GM21381 (cell line): ENCODE results near the gene CTDSP1.
A peak's percentile ranks its signal among the peaks of the same experiment; 100 is the strongest.

ENCODE experiments used
- ATAC-seq: cut with Tn5 transposase; IDR thresholded peaks from one replicate; pipeline ENCODE4 v1.9.1; 2021; ENCODE audit warnings: mild to moderate bottlenecking, moderate library complexity; ENCODE audit not compliant: unreplicated experiment

Gene CTDSP1

GRCh38 chr2:218382785-218383184, 16.9 kb upstream of the CTDSP1 start:
- ATAC-seq: no peak

GRCh38 chr2:218383892-218384519, 15.7 kb upstream of the CTDSP1 start:
- ATAC-seq: no peak

- no peak for ATAC-seq
Measured at GRCh38 chr2:218384975-218385374, 14.7 kb upstream of the CTDSP1 start.

GRCh38 chr2:218386505-218387368, 12.9 kb upstream of the CTDSP1 start:
- ATAC-seq: no peak

- no peak for ATAC-seq
Measured at GRCh38 chr2:218387369-218388194, 12.1 kb upstream of the CTDSP1 start.

GRCh38 chr2:218389333-218390150, 10.1 kb upstream of the CTDSP1 start:
- ATAC-seq: no peak

GRCh38 chr2:218391202-218391601, 8.5 kb upstream of the CTDSP1 start:
- ATAC-seq: no peak

- ATAC-seq: no peak
Measured at GRCh38 chr2:218392459-218392858, 7.2 kb upstream of the CTDSP1 start.

- no peak for ATAC-seq
Measured at GRCh38 chr2:218392891-218393462, 6.7 kb upstream of the CTDSP1 start.

GRCh38 chr2:218393750-218394290, 5.8 kb upstream of the CTDSP1 start:
- no peak for ATAC-seq

GRCh38 chr2:218394298-218395089, 5.2 kb upstream of the CTDSP1 start:
- no peak for ATAC-seq

GRCh38 chr2:218395090-218395444, 4.6 kb upstream of the CTDSP1 start:
- ATAC-seq: no peak

GRCh38 chr2:218395456-218395825, 4.2 kb upstream of the CTDSP1 start:
- ATAC-seq: no peak

GRCh38 chr2:218395826-218396687, 3.6 kb upstream of the CTDSP1 start:
- ATAC-seq: peak; percentile 48

GRCh38 chr2:218396688-218397462, 2.8 kb upstream of the CTDSP1 start:
- ATAC-seq: no peak

- no peak for ATAC-seq
Measured at GRCh38 chr2:218397463-218397819, 2.2 kb upstream of the CTDSP1 start.

- peak; percentile 24 for ATAC-seq
Measured at GRCh38 chr2:218397820-218398436, 1.7 kb upstream of the CTDSP1 start.
